ENCODE measurements around the gene MAGEA8.

DNA sequence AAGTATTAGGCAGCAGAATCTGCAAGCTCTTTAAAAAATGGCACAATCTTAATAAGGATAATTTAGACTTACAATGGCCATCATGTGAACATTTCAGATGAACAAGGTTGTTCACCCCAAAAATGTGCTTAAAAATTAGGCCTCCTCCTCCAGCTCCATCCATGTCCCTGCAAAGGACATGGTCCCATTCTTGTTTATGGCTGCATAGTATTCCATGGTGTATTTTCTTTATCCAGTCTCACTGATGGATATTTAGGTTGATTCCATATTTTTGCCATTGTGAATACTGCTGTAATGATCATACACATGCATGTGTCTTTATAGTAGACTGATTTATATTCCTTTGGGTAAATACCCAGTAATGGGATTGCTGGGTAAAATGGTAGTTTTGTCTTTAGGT is 29.1 kb upstream of the MAGEA8 start:
- TF ChIP-seq, protein P1, sequence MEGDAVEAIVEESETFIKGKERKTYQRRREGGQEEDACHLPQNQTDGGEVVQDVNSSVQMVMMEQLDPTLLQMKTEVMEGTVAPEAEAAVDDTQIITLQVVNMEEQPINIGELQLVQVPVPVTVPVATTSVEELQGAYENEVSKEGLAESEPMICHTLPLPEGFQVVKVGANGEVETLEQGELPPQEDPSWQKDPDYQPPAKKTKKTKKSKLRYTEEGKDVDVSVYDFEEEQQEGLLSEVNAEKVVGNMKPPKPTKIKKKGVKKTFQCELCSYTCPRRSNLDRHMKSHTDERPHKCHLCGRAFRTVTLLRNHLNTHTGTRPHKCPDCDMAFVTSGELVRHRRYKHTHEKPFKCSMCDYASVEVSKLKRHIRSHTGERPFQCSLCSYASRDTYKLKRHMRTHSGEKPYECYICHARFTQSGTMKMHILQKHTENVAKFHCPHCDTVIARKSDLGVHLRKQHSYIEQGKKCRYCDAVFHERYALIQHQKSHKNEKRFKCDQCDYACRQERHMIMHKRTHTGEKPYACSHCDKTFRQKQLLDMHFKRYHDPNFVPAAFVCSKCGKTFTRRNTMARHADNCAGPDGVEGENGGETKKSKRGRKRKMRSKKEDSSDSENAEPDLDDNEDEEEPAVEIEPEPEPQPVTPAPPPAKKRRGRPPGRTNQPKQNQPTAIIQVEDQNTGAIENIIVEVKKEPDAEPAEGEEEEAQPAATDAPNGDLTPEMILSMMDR (IDR thresholded peaks at IDR 0.05; ENCODE audit: low read length), result no peak
- TF ChIP-seq EZH2 (IDR thresholded peaks at IDR 0.05; ENCODE audit: borderline replicate concordance, low read length), result no peak

Measured in OCI-LY1 (cell line).